ENCODE measurements around the gene ZSCAN2. TPM values are rescaled to one million over a fixed set of nuclear protein-coding genes. Genes with fewer than 3 reads are reported as not detected.

Gene ZSCAN2
- total and polyA plus RNA-seq, 2 of the 4 experiments (the other 2 are of a cell fraction), result 10.4 to 18.3 TPM

DNA sequence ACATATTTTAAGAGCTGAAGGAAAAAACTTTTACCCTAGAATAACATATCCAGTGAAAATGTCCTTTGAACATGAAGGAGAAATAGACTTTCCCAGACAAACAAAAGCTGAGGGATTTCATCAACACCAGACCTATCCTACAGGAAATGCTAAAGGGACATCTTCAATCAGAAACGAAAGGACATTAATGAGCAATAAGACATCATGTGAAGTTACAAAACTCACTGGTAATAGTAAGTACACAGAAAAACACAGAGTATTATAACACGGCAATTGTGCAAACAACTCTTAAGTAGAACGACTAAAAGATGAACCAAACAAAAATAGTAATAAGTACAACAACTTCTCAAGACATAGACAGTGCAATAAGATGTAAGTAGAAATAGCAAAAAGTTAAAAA, 3.5 kb upstream of the ZSCAN2 start:
- no peak overlapping the region for H3K9ac ChIP-seq (ENCODE audit: low read depth, low read length)

More for the DNA sequence above, 3.5 kb upstream of the ZSCAN2 start:
- H3K56ac ChIP-seq (ENCODE audit: extremely low read depth, insufficient read depth, low read length), result no peak overlapping the region
- BruUV-seq (replicated peaks), result no TSS peak
- H2BK5ac ChIP-seq (ENCODE audit: low read depth, low read length, poor library complexity, severe bottlenecking), result no peak overlapping the region
- DNase-seq (no peak), ATAC-seq (ENCODE audit: low read depth) (no peak)
- intact Hi-C loops (cut with micrococcal nuclease), result no loop called here
- H3K9me1 ChIP-seq (ENCODE audit: insufficient read depth, low read length), result peaks cover 3% of the 10 kb centered on the region; the same call in 1 of the 2 replicates
- H3K23ac ChIP-seq (ENCODE audit: low read depth, low read length), result no peak overlapping the region
- H3K4me2 ChIP-seq (ENCODE audit: low read depth, low read length), result no peak overlapping the region
- H3K27ac ChIP-seq (ENCODE audit: insufficient read depth, low read length), result no peak overlapping the region
- TF ChIP-seq CHD1 (IDR thresholded peaks at IDR 0.05; ENCODE audit: low read depth, low read length) (no peak), MAZ (IDR thresholded peaks at IDR 0.05; ENCODE audit: borderline replicate concordance, low read depth, low read length) (no peak), RAD21 (IDR thresholded peaks at IDR 0.05; ENCODE audit: low read length) (no peak), MXI1 (IDR thresholded peaks at IDR 0.05; ENCODE audit: borderline replicate concordance, low read depth, low read length) (no peak), MAFK (IDR thresholded peaks at IDR 0.05; ENCODE audit: low read depth, low read length) (no peak)
- peaks cover 3% of the 10 kb centered on the region; the same call in 1 of the 2 replicates for H3K9me3 ChIP-seq (ENCODE audit: control insufficient read depth, insufficient read depth, low read length)
- dilution Hi-C loops (cut with HindIII; ENCODE audit: low sequenced_read_pairs, unreplicated experiment), result no loop called here
- no peak overlapping the region for H4K91ac ChIP-seq (ENCODE audit: insufficient read depth, low read depth, low read length)
- H3K36me3 ChIP-seq (ENCODE audit: control insufficient read depth, insufficient read depth, low read length), result no peaks in the 10 kb centered on the region
- no peak overlapping the region for H2AFZ ChIP-seq (replicated peaks; ENCODE audit: low read length, poor library complexity)
- no peak overlapping the region for H2BK120ac ChIP-seq (ENCODE audit: low read depth, low read length)
- H3K4me3 ChIP-seq (ENCODE audit: insufficient read depth, low read depth, low read length), result no peak overlapping the region
- H2AK9ac ChIP-seq (replicated peaks; ENCODE audit: low read depth, low read length, poor library complexity), result no peak overlapping the region
- no peak overlapping the region for H2BK20ac ChIP-seq (ENCODE audit: low read depth, low read length)
- H3K4ac ChIP-seq (ENCODE audit: low read depth, low read length), result no peak overlapping the region
- WGBS, 2 experiments (ENCODE audit: extremely low coverage in 2 of 2, insufficient read length in 1 of 2), result no CpG with 5 or more reads among the region's 3 CpGs
- no peak overlapping the region for H4K8ac ChIP-seq (ENCODE audit: low read depth in 2 of 2, low read length in 2 of 2)
- no peak overlapping the region for H4K5ac ChIP-seq (ENCODE audit: low read depth, low read length)
- H2BK15ac ChIP-seq (ENCODE audit: low read depth, low read length), result no peak overlapping the region
- H2AK5ac ChIP-seq (ENCODE audit: low read depth, low read length), result no peak overlapping the region
- H3K27me3 ChIP-seq (ENCODE audit: control insufficient read depth, insufficient read depth, low read length), result peaks cover 9% of the 10 kb centered on the region
- no peak overlapping the region for H3K18ac ChIP-seq (ENCODE audit: low read depth, low read length)
- H3K4me1 ChIP-seq (ENCODE audit: control insufficient read depth, insufficient read depth, low read length), result peaks cover 1% of the 10 kb centered on the region; the same call in 1 of the 2 replicates
- in situ Hi-C loops (cut with MboI; ENCODE audit: low sequenced_read_pairs), result no loop called here
- H3K14ac ChIP-seq (replicated peaks; ENCODE audit: low read depth, low read length), result no peak overlapping the region
- peaks cover 6 to 14% of the 10 kb centered on the region in 2 experiments; a peak in 3 of 4 replicates for H3K79me1 ChIP-seq (ENCODE audit: low read depth in 1 of 2, low read length in 2 of 2)
- ChIA-PET POLR2A (ENCODE audit: unreplicated experiment) (no interaction called here), CTCF (interaction anchor here (1.2 to 1.3 kb wide), 2 partner anchors 10 to 281 kb away, joined by 4 to 5 read pairs; no protein-coding TSS in a partner anchor)
- no peaks in the 10 kb centered on the region; the same call in 1 of the 2 replicates for H4K20me1 ChIP-seq (ENCODE audit: insufficient read depth, low read length)

Measured in IMR-90 (cell line).